GM19438 (cell line): ENCODE results near the gene OTUD7B.
A peak's percentile ranks its signal among the peaks of the same experiment; 100 is the strongest.

Source experiments
- ATAC-seq: cut with Tn5 transposase; IDR thresholded peaks from one replicate; pipeline ENCODE4 v1.9.1; 2021; ENCODE audit warnings: low read depth; ENCODE audit not compliant: unreplicated experiment

OTUD7B gene

DNA sequence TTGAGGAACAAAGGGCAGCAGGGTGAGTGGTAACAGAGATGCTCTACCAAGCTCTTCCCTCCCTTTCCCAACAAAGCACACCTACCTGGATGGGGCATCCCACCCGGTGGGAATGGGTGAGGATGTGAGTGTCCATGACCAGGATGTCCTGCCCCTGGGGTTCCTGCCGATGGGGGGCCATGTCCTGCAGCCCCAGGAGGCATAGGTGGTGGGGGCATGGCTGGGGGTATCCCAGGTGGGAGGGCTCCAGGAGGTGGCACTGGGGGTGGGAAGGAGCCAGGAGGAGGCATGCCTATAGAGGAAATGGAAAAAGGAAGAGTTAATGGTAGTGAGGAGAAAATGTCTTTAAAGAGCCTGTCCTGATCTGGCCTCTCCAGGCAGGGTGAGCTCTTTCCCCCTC is 84.8 kb downstream of the OTUD7B start:
- ATAC-seq: no peak

DNA sequence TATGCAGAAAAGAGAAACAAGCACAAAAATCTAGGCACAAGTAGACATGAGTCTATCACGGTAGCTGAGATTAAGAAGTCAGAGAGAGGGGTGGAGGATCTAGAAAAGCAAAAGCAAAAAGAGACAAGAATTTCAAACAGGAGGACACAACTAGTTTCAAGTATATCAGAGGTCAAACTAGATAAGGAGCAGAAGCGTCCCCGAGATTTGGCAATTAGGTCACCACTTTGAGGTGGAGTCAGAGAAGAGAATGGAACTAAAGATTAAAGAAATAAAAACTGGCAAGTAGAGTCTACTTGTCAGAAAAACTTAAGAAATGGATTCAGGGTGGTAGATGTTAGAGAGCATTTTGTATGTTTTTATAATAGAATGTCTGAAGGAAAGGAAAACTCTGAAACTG is 85.2 kb downstream of the OTUD7B start:
- ATAC-seq: no peak

DNA sequence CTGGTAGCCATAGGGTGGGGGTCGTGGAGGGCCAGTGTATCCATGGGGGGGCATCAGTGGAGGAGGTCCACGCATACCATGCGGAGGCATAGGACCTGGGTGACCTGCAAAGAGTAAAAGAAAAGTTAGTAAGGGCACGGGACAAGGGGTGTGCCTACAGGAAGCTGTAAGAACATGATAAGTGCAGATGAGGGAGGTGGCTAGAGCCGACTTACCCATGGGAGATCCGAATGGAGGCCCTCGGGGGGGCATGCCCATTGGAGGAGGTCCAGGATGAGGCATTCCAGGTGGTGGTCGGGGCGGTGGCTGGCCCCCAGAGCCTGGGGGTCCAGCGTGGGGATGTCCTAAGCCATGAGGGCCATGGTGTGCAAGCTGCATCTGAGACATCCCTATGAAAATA is 86.9 kb downstream of the OTUD7B start:
- no peak for ATAC-seq

DNA sequence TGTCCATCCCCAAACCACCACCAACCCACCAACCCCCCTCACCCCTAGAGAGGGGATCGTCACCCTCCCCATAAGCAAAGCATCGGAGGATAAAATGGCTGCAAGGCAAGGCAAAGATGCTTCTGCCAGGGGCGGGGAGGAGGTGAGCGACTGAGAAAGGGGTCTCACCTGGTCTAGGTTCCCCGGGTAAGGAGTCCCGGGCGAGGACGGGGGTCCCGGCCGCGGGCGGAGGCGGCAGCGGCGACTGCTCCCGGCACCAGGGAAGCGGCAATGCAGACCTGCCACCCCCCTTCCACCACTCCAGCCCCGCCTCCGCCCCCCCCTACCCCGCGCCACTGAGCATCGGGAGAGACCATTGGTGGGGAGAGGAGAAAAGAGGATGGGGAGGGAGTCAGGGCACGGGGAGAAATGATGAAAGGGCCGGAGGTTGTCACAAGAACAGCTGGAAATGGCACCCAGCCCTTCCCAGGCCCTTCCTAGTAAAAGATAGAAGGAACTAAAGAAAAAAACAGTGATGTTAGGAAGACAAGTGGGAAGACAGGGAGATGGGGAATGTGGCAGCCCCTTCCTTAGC is 92.9 kb downstream of the OTUD7B start, which contains the start of gene SV2A:
SV2A (minus strand) TSS at position 274 of the 574 bp plus-strand sequence. CDS start 4,004 bp downstream, outside the sequence.
- peak; percentile 59 for ATAC-seq

DNA sequence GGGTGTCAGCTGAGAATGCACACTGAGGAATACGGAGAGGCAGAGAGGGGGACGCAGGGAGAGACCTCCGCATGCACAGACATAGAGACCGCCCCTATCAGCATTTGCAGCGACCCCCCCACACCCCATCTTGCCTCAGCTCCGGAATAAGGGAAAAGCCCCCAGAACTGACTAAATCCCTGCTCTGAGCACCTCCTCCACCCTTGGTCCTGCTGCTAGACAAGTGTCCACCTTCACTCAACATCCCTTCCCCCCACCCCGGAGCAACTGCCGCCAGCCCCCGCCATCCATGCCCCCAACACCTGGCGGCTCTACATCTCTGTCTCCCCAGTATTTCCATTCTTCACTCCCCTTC is 93.7 kb downstream of the OTUD7B start:
- no peak for ATAC-seq

DNA sequence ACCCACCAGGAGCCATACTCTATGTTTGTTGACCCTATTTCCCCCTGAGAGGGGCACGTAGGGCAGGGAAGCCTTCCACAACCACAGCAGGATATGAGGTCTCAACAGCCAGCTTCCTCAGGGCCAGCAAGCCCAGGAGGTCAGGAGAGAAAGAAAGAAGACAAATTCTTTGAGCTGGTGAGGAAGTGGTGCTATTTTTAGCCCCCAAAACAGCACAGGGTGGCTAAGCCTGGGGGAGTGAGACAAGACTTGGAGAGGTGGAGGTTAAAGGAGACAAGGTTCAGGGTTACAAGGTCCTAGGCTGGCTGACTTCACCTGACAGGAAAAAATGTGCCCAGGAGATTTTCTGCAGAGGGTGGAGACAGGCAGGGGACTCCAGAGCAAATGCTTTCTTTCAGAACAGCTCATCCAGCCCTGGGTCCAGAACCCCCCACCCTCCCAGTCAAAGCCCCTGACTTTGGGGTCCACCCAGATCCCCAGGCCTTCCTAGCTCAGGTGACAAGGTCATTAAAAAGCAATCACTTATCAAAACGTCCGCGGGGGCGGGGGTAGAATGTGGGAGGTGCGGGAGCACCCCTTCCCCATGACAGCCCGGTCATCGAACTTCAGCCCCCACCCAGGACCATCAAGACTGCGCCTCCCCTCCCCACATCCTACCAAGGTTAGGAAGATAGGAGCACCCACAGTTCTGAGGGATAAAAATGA is 94.2 kb downstream of the OTUD7B start:
- no peak for ATAC-seq

DNA sequence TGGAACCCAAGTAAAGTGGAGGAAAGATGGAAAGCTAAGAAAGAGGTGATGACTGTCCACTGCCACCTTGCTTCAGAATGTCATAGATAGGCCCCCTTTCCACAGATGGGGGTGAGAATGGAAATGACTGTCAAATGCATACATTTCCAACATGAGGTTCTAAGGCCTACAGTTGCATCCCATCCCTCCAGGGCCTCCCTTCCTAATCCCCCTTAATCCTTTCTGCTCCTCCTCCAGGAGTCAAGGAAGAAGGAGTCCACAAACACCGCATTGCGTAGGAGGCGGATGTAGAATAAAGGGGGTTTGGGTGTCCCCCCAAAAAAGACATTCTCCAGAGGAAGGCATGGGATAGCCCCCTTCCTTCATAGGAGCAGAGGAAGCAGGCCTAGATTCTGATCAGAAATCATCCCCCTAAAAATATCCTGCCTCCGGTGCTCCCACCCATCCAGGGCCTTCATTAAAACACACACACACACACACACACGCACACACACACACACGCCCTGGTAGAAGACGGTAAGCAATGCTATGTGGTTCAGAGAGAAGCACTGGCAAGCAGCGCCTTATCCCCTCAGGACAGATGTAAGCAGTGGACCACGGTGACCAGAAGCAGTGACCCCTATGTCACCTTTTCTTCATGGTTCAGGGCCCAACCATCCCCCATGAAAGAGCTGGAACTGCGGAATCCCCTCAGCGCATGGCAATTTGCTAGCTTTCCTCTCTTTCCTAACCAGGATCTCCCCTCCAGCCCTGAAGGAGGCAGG is 94.9 kb downstream of the OTUD7B start:
- ATAC-seq: no peak

DNA sequence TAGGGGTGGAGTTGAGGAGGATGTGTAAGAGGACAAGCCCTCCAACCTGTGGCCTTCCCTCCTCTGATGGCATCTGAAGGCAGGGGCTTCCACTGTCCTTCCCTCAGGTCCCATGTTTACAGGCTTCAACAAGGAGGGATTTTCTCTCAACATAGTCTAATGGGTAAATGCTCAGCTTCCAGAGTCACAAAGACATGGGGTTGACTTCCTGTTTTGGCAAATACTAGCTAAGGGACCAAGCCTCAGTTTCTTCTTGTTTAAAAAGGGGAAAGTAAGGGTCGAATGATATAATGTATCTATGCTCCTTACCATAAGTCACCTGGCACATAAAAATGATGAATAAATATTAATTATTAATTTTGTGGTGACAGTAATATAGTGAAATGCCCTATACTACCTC is 96.0 kb downstream of the OTUD7B start:
- ATAC-seq: no peak

DNA sequence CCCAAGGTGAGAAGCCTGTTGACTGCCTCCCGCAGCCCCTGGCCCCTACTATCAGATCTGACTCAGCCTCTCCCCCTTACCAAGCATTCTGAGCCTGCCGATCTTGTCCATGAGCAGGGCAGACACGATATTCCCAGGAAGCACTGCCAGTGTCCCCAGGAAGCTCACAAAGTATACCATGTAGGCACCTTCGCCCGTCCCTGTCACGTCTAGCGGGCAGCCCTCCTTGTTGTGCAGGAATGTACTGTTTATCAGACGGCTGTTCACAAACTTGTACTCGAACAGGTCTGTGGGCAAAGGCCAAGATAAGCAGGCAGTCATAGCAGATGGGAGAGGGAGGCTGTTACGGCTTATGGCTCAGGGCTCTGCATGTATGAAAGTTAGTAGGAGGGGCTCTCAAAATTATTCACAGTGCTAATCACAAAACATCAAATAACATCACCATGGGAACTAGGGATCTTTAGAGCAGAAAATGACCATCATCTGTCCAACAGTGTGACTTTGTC is 103.9 kb downstream of the OTUD7B start:
- ATAC-seq: no peak

DNA sequence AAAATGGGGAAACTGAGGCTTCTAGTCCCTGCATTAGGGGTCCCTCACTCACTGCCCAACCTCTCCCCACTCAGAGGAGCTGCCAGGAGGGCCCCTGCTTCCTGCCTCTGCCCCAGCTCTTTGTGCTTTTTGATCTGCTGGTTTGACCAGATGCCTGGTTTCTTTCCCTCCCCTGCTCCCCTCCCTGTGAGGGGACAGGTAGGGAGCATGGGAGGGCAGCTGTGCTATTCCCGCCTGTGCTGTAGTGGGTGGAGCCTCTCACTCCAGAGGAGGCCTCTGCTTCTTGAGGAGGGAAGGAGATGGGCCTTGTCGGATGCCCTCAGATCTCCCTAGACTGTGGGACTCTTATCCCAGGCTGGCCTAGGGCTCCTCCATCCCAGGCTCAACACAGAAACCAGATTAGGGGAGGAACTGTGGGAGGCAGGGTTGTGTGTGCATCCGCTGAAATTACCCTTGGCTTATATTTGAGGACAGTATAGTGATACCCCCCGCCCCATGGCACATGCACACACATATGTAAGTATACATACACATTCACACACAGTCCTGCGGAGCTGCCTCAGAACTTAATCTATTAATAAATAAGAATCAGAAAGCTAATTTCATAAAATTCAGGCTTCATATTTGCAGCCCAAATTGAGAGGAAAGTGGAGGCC is 106.6 kb downstream of the OTUD7B start:
- no peak for ATAC-seq

DNA sequence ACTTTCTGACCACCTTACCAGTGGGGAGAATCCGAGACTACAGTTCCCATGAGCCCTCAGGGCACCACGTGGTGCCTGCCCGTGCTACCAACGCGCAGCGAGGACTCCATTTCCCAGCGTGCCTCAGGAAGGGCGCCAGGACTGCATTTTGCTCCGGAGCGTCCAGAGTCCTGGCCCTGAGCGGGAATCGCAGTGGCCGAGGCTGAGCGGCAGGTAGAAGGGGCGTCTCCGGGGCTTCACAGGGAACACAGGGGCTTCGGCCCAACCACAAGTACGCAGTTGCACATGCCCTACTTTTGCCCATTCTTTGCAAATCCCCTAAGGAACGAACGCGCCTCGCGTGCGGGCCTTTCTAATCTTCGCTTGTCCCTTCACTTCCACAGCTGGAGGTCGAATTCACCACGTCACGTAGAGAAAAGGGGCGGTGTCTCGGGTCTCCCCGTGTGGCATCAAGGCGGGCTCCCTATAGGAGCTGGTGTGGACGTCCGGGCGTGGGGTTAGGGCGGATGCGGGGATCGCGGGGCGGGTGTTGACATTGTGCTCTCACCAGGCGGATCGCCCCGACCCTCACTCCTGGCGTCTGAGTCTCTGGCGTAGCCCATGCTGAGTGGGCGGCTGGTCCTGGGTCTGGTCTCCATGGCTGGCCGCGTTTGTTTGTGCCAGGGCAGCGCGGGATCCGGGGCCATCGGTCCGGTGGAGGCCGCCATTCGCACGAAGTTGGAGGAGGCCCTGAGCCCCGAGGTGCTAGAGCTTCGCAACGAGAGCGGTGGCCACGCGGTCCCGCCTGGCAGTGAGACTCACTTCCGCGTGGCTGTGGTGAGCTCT is 110.9 kb downstream of the OTUD7B start, which contains the start of gene BOLA1:
BOLA1 (plus strand) TSS at position 109 of the 825 bp plus-strand sequence; CDS start at position 601, 492 bp downstream.
- ATAC-seq: peak; percentile 95

DNA sequence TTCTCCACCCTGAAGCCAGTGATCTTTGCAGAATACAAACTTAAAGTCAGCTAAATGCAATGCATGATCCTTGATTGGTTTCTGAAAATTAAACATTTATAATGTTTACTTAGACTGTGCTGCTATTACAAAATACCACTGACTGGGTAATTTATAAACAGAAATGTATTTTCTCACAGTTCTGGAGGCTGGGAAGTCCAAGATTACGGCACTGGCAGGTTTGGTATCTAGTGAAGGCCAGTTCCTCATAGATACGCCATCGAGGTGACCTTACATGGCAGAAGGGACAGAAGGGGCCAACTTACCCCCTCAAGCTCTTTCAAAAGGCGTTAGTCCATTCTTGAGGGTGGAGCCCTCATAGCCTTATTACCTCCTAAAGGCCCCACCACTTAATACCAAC is 114.0 kb downstream of the OTUD7B start:
- ATAC-seq: no peak

DNA sequence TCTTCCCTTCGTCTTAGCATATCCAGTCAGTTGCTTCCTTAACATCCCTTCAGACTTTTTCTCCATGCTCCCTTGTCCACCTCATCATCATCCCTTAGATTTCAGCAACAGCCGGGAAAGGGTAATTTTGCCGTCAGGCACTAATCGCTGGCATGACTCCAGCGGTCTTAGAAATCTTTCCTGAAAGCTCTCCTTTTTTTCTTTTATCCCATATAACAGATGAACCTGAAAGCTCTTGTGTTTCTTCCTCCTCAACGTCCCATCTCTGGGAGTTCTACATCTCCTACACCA is 121.6 kb downstream of the OTUD7B start:
- no peak for ATAC-seq

DNA sequence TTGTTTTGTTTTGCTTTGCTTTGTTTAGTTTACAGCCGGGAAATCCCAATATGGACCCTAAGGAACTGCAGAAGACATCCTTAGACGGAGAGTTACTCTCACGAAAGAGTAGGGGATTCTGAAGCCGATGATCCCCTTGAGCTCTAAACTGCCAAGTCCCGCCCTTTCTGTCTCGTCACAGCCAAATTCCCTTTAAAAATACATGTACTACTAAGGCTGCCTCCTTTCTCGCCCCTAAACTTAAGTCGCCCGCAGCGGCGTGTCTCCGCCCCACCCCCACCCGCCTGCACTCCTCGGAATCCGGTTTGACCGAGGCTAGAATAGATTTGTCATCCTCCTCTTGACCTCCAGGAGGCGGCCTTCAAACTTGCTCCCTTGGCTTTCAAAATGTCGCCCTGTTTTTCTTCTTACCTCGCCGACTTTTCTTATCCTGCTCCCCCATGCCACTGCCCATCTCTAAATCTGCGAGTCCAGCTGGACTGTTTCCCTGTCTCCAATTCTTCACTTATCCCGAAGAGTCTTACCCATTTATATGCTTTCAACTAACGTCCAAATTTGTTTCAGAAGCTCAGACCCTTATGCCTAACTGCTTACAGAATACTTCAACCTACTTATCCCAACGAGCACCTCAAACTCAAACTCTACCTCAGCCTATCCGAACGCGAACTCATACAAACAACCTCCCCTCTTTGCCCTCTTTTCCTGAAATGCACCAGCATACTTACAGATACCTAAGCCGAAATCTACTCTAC is 122.1 kb downstream of the OTUD7B start:
- ATAC-seq: no peak
